ENCODE data around the gene RCAN3.
"Not testable (repeated sequence)": the region's sequence is repeated elsewhere in the genome, so short reads cannot be mapped to it uniquely, and the experiment has no call there.

The RCAN3 gene

DNA sequence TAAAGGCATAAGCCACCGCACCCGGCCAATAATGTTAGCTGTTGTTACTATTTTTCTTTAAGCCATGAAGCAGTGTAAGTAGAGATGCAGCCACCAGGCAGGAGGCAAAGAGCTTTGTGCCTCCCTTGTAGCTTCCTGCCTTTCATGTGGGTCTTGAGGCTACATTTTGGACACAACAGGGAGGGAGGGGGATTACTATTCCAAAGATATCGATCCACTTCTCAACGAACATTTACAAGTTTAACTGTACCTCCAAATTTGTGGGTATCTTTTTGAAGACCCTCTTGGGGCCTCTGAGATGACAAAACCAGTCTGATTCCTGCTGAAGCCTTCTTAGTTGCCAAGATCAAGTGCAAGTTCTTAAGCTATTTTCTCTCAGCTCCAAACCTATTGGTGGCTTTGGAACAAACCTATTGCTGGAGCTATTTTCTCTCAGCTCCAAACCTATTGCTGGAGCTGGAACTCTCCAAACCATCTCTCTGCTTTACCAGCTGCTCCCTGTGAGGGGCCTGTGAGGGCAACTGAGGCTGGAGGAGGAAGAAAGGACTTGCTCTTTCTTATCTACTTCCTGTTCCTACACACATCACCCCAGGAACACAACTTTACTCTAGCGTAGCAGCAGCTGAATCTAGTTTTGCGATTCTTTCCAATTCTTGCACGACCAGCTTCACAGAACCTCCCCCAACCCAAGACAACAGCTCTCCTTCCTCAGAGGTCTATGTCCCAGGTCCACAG, 16.1 kb upstream of the RCAN3 start:
- DNase-seq, result no peak

DNA sequence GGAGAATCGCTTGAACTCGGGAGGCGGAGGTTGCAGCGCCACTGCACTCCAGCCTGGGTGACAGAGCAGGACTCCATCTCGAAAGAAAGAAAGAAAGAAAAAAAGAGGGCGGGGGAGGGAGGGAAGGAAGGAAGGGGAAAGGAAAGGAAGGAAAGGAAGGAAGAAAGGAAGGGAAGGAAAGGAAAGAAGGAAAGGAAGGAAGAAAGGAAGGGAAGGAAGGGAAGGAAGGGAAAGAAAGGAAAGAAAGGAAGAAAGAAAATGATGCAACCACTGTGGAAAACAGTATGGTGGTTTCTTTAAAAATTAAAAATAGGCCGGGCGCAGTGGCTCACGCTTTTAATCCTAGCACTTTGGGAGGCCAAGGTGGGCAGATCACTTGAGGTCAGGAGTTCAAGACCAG, 15.2 kb upstream of the RCAN3 start:
- DNase-seq, result no peak

DNA sequence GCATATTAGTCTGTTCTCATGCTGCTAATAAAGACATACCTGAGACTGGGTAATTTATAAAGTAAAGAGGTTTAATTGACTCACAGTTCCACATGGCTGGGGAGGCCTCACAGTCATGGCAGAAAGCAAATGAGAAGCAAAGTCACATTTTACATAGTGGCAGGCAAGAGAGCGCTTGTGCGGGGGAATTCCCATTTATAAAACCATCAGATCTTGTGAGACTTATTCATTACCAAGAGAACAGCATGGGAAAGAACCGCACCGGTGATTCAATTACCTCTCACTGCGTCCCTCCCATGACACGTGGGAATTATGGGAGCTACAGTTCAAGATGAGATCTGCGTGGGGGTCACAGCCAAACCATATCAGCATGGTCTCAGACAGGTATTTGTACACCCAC, 14.5 kb upstream of the RCAN3 start:
- not testable (repeated sequence) for DNase-seq

DNA sequence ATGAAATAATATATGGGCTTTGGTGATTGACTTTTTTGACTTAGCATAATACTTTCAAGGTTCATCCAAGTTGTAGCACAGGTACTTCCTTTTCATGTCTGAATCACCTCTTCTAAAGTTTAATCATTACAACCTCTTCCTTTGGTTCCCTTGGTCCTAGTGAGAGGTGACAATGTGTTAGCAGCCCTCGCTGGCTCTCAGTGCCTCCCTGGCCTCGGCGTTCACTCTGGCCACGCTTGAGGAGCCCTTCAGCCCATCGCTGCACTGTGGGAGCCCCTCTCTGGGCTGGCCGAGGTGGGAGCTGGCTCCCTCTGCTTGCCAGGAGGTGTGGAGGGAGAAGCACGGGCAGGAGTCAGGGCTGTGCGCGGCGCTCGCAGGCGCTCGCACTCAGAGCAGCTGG, 13.0 kb upstream of the RCAN3 start:
- no peak for DNase-seq

DNA sequence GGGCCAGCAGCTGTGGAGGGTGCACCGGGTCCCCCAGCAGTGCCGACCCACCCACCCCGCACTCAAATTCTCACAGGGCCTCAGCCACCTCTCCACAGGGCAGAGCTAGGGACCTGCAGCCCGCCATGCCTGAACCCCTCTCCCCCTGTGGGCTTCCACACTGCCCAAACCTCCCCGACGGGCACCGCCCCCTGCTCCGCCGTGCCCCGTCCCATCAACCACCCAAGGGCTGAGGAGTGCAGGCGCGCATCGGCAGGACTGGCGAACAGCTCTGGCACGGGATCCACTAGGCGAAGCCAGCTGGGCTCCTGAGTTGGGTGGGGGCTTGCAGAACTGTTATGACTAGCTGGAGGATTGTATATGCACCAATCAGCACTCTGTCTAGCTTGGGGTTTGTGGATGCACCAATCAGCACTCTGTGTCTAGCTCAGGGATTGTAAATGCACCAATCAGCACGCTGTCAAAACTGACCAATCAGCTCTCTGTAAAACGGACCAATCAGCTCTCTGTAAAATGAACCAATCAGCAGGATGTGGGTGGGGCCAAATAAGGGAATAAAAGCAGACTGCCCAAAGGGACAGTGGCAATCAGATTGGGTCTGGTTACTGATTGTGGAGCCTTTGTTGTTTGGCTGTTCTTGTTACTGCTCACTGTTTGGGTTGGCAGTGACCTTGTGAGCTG, 12.4 kb upstream of the RCAN3 start:
- DNase-seq, result no peak

DNA sequence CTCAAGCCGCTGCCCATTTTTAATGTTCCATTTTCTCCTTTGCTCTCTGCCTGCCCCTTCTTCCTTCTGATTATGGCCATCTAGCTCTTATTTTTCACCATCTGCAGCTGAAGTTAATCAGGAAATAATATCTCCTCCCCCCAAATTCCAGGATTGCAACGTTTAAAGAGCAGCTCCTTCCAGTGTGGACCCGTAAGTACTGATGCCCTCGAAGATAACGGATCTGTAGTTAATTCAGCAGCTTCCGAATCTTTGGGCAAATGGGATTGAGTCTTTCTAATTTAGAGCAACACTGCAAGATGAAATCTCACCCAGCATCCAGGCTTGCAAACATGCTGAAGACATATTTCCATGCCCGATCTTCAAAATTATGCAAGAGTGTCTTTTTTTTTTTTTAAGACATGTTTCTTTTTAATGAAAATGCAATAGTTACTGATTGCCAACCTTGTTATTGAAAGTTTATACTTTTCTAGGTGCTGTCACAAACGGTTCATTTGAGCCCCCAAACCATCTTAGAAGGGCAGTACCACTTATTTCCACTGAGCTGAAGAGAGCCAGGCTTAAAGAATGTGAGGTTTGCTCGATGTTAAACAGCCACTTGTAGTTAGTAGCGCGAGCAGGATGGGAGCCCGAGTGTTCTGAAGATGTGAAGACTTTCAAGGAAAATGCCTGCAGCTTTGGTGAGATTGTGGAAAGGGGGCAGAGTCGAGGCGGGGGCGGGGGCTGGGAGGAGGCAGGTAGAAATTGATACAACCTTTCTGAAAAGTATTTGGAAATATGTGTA, 10.9 kb upstream of the RCAN3 start:
- no peak for DNase-seq

DNA sequence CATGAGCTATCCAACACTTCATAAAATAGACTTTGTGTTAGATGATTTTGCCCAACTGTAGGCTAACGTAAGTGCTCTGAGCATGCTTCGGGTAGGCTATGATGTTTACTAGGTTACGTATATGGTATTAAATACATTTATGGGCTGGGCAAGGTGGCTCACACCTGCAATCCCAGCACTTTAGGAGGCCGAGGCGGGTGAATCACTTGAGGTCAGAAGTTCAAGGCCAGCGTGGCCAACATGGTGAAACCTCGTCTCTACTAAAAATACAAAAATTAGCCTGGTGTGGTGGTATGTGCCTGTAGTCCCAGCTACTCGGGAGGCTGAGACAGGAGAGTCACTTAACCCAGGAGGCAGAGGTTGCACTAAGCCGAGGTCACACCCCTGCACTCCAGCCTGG, 9.7 kb upstream of the RCAN3 start:
- DNase-seq, result not testable (repeated sequence)

DNA sequence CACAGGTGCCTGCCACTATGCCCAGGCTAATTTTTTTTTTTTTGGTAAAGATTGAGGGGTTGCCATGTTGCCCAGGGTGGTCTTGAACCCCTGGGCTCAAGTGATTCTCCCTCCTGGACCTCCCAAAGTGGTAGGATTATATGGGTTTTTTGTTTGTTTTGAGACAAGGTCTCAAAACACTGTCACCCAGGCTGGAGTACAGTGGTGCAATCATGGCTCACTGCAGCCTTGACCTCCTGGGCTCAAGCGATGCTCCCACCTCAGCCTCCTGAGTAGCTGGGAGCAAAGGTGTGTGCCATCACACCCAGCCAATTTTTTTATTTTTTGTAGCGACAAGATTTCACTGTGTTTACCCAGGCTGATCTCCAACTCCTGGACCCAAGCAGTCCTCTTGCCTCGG, 8.9 kb upstream of the RCAN3 start:
- DNase-seq, result no peak

DNA sequence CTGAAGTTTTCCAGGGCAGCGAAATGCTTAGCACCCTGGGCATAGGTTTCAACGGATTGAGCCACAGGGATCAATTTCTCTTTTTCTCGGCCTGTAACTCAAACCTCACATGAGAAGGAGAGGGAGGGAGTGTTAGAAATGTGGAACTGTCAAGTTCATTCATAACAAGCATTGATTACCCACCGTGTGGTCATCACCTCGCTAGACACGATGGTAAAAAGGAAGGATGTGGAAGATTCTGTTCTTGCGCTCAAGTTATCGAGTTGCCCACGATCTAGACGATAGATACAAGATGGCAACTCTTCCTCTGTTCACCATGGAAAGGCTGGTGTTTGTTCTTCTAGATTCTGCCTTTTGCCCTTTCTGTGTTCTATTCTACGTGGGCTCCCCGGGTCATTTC, 4.0 kb upstream of the RCAN3 start:
- DNase-seq, result no peak

DNA sequence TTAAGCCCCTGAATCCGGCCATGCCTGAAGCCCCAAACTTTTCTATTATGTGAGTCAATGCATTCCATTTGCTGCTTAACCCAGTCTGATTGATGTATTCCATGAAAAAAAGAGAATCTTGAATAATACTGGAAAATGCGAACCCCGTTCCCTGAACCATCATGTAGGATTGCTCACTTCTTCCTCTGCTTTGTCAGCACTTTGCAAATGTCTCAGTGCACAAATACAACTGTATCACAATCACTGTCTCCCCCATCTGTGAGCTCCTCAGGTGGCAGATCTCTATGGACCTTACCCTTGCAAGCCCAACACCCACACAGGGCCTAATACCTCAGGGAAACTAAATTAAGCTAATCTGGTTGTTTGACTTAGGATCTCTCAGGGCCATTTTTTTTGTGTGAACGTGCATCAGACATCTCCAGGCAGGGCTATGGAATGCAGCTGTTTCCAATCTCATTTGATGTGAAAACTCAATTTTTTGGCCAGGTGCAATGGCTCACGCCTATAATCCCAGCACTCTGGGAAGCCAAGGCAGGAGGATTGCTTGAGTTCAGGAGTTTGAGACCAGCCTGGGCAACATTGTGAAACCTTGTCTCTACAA, 2.1 kb upstream of the RCAN3 start:
- no peak for DNase-seq

DNA sequence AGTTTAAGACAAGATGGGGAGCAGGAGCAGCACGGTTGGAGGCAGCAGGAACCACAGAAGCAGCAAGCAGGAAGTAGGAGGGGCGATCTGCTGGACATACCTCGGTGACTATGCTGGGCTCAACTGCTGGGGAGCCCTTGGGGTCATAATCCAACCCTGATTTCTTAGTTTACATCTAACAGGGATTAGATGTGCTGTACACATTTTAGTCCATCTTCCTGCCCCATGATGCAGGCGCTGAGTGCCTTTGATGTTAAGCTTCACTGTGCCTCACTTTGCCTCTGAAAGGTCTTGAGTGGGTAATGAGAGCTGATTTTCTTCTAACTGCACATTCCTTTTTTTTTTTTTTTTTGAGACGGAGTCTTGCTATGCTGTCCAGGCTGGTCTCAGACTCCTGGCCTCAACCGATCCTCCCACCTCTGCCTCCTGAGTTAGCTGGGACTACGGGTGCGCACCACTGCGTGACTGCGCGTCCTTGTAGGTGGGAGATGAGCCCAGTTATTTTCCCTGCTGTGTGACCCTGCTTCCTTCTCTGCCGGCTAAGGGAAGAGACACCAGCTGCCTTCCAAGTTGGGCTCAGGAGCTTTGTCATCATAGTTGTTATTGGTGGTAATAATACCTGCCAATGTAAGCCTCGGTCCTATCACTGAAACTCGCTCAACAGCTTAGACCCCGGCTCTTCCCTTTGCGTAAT, 1.1 kb upstream of the RCAN3 start:
- no peak for DNase-seq

DNA sequence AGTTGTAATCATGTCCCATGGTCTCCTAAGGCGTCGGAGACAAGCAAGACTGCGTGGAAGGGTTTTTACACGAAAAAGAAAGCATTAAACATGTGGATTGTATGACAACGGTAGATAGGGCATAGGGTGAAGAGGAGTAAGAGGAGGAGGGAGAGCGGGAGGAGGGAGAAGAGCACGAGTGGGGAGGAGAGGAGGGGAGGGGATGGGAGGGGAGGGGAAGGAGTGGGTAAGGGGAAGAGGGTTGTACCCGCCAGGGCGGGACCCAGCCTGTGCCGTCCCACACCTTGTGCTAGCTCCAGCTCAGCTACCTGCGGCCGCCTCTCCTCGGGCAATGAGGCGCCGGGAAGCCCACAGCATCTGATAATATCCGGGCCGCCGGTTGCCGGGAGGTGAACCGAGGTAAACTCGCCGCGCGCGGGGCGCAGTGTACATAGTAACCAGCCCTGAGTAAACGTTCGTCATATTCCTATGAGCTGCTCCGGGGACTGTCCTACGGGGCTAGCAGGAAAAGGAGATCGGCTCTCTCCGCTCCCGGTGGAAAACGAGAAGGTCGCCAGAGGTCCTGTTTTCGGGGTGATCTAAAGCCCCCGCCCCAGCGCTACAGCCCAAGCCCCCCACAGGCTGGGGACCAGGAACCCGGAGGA, 449 bp upstream of the RCAN3 start:
- DNase-seq, result peak; percentile 34

DNA sequence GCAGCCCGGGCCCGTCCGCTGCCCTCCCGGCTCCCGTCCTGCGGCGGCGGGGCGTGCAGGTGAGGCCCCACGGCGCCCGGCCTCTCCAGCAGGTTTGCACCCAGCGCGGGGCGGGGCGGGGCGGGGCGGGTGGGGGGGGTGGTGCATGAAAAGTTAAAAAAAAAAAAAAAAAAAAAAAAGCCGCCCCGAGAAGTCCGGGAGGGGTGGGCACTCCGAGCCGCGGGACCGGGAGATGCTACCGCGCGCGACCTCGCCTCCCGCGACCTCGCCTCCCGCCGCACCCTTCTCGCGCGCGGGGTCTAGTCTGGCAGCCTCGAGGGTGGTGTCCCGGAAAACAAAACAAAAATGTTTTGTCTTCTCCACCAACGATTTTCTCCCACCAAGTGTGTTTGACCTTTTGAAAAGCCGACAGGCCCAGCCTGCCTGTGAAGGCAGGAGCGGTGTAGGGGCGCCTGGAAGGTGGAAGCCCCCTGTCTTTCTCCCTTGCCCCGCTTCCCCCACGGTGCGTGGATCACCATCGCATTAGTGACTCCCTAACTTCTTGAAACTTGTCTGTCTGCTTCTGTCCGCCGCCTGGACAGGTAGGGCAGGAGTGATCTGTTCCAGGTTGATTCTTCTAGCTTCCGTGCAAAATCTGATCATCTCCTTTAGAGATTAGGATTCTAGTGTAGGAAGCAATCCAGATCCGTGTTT, 569 bp downstream of the RCAN3 start:
- no peak for DNase-seq

DNA sequence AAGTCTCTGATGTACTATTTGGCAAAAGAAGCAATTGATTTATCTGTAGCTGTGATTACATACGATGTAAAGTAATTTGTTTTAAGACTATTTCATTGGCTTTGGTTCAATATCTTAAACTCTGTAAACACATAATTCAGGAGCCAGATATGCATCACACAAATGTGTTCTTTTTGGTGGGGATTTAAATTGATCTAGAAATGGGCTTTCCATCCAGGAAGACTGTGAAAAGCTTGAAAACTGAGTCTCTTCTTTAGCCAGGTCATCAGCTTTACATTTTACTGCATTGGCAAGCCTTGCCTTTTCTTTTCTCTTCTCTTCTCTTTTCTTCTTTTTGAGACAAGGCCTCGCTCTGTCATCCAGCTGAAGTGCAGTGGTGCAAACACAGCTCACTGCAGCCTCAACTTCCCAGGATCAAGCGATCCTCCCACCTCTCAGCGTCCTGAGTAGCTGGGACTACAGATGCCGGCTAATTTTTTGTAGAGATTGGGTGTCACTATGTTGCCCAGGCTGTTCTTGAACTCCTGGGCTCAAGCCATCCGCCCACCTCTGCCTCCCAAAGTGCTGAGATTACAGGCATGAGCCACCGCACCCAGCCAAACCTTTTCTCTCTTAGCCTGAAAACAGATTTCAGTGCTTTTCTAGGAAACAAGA, 1.4 kb downstream of the RCAN3 start:
- no peak for DNase-seq

DNA sequence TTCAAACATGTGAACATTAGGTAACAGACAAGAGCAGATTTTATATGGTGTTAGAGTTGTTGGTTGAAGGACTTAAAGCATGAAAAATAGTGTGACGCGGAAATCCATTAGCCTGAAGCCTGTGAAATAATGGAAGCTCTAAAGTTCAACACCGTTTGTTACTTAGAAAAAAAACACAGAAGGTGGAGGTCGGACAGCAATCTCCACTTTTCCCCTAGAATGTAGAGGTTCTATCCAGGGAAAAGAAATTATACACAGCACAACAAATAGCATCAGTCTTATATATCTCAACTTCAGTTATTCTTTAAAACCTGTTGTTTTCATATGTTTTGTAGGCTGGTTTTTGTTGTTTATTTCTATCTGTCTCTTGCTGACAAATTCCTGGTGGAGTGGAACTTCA, 1.9 kb downstream of the RCAN3 start:
- DNase-seq, result no peak

DNA sequence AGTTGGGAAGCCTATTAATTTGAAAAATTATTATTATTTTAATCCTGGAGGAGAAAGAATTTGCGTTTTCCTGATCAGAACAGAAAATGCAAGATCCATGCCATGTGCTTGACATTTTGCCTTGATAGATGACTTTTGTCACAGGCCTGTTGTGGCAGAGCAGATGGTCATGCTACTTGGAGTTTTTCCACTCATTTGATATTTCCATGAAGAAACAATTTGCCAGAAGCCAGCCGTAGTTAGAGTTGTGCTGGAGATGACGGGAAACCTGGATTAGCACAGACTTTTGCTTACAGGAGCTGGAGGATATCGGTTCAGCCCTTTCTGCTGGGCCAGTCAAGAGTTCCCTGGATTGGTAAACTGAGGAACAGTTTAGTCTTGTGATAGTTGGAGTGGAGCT, 3.2 kb downstream of the RCAN3 start:
- DNase-seq, result peak; percentile 63

DNA sequence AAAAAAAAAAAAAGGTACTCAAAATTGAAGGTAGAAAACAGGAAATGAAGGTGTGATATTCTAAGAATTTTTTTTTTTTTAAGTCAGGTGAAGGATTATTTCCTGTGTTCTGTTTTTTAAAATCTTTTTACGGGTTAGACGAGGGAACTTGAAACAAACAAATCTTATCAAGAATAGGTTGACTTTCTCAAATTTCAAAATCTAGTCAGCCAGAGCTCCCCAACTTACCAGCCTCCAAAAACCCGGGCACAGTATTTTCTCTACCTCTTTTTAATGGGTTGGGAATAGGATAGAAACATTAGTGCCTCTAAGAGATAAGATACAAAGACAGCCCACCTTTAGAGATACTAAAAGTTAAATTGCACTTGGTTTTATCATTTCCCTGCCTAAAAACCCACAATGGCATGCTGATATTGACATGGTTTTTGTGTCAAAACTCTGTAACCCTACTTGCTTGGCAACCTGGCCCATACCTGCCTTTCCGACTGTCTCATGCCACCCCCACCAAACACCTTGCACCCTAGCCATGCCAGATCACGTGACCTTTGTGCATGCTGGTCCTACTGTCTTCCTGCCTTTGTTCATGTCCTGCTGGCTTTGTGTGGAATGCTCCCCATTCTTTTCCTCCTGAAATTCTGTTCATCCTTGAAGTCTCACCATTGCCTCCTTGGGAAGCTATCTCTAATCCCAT, 4.2 kb downstream of the RCAN3 start:
- DNase-seq, result no peak

DNA sequence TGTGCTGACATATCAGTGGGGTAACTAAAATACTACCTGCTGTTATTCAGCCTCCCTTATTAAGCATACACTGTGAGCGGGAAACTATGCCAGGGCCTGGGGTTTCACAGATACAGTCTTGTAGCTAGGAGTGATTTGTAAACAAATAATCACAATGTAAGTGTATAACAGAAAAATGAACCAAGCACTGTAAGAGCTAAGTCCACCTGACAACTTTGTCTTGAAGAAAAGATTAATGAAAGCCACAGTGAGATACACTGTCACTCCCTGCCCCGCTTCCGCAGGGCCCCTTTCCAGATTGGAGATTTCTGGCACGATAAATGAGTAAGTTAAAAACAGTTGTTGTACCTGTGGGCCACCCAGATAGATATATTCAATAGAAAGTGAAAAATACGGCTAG, 4.8 kb downstream of the RCAN3 start:
- DNase-seq, result no peak

DNA sequence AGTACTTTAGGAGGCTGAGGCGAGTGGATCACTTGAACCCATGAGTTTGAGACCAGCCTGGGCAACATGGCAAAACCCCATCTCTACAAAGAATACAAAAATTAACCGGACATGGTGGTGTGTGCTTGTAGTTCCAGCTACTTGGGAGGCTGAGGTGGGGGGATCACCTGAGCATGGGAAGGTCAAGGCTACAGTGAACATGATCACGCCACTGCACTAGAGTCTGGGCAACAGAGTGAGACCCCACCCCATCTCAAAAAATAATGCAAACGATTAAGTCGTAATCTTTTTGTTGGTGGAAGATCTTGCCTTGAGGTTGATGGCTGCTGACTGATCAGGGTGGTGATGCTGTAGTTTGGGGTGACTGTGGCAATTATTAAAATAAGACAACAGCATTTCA, 6.3 kb downstream of the RCAN3 start:
- DNase-seq, result no peak

DNA sequence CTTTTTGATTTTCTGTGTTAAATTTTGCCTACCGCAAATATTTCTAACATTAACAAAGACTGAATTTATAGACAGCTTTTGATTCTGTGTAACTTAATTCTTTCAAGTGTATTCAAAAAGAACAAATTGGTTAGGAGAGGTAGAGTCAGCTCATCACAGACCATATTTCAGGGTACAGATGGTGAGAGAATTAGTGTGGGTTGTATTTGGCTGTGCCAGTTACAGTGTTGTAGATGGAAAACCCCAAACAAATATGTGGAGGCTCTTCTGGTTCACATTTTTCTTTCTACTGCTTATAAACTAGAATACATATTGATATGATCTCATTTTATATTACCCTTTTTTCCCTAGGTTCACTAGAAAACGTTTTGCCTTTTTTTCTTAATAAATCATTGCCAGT, 11.1 kb downstream of the RCAN3 start:
- DNase-seq, result no peak

DNA sequence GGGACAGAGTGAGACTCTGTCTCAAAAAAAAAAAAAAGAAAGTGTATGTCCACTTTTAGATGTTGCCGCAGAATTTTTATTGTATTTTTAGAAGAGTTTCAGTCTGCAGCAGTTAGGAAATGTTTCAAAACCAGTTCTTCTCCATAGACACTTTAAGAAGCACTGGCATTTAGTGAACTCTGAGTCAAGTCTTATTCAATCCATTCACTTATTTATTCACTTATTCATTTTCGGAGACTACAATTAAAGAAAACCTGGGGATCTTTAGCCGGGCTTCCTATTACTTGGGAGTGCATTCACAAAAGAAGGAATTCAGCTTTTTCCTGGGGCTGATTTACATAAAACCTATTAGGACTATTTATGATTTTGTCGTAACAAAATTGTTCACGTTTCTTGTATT, 12.3 kb downstream of the RCAN3 start:
- DNase-seq, result no peak
